Activated CD4-positive, alpha-beta T cell treated with anti-CD3 and anti-CD28 coated beads for 4 hours (primary cell): ENCODE results near the gene MRPL42.
"Not testable (repeated sequence)": the region's sequence is repeated elsewhere in the genome, so short reads cannot be mapped to it uniquely, and the experiment has no call there.

Experiments used
- DNase-seq, 2 donors: peaks; one replicate each; pipeline ENCODE4 v3.0.0-alpha.2; 2020

The MRPL42 gene

DNA sequence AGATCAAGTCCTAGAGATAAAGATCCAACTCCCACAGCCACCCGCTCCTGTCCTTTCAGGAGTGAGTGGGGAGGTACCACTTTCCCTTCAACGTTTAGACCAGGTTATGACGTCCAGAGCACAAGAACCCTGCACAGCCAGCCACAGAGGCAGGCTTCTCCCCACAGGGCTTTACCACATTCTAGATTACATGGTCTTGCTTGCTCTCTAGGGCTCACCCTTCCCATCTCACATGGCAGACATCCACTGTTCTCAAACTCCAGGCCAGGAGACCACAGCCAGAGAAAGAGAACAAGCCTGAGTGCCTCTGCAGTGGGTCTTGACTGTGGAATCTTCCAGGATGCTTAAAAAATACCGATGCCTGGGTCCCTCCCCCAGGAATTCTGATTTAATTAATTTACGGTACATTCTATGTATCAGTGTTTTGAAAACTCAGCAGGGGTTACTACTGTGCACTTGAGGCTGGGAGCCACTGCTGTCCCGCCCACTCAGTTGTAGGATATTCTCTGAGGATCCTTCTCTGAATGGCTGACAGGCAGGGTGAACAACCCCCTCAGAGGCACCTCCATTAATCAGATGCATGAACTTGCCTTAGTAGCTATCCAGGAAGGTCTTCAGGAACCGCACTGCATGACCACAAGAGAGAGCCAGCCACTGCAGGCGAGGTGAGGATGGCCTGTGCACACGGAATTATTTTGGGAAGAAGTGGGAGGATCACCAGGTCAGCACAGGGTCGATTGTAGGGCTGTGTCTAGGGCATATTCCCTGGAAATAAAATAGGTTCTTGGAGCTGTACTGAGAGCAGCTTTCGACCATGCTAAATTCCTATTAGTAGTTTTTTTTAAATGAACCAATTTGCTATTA is 83.7 kb downstream of the MRPL42 start:
- DNase-seq = no peak

- no peak for DNase-seq
These were observed 85.1 kb downstream of the MRPL42 start for GRCh38 chr12:93552427-93552826.

GRCh38 chr12:93557879-93558278 is 90.6 kb downstream of the MRPL42 start:
- not testable (repeated sequence) for DNase-seq

GRCh38 chr12:93558685-93559084 is 91.4 kb downstream of the MRPL42 start:
- not testable (repeated sequence) for DNase-seq

- DNase-seq = no peak
These were observed 96.7 kb downstream of the MRPL42 start for GRCh38 chr12:93563807-93564538.

GRCh38 chr12:93565760-93566159 is 98.4 kb downstream of the MRPL42 start:
- DNase-seq = no peak
